ENCODE results near the gene BEND6.
A peak's percentile ranks its signal among the peaks of the same experiment; 100 is the strongest.
"Not testable (repeated sequence)": the region's sequence is repeated elsewhere in the genome, so short reads cannot be mapped to it uniquely, and the experiment has no call there.

Gene BEND6

DNA sequence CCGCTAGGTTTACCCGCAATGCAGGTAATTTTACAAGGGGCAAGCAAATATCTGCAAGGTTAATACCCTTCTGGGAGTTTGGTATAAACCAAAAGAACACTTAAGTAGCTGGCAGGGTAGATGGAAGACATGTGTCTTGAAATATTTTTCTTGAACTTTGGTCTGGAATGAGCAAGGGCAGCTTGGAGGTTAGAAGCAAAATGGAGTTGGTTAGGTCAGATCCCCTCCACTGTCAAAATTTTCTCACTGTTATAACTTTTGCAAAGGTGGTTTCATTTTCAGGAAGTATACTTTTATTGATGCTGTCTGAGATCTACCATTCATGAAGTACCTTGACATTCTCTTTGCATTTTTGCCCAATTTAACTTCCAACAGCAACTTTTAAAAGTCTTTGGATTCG, 78.3 kb downstream of the BEND6 start:
- DNase-seq (ENCODE audit: low spot score), result no peak

DNA sequence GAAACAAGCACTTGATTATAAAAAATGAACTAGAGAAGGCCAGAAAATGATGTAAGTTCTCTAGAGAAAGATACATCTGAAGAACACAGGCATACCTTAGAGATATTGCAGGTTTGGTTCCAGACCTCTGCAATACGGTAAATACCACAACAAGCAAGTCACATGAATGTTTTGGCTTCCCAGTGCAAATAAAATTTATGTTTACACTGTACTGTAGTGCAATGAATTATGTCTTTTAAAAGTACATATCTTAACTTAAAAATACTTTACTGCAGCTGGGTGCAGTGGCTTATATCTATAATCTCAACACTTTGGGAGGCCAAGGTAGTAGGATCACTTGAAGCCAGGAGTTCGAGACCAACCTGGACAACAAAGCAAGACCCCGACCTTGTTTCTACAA, 80.6 kb downstream of the BEND6 start:
- DNase-seq (ENCODE audit: low spot score), result no peak

- no peak for DNase-seq (ENCODE audit: low spot score)
Observed at GRCh38 chr6:57038906-57039305, 84.0 kb downstream of the BEND6 start.

DNA sequence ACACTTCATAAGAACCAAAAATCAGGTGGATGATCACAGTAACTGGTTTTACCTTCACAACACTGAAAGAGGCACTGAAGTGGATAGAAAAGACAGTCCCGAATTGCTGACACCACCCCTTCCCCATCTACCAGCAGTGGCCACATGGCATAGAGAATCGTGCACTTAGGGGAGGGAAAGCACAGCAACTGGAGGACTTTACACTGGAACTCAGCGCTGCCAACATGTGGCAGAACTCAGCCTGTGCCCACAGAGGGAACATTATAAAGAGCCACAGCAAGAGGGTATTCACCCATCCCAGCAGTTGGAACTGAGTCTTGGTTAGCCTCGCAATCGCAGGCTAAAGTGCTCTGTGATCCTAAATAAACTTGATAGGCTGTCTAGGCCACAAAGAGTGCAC, 85.1 kb downstream of the BEND6 start:
- no peak for DNase-seq (ENCODE audit: low spot score)

- DNase-seq (ENCODE audit: low spot score), result not testable (repeated sequence)
Observed at GRCh38 chr6:57044061-57044460, 89.2 kb downstream of the BEND6 start.

DNA sequence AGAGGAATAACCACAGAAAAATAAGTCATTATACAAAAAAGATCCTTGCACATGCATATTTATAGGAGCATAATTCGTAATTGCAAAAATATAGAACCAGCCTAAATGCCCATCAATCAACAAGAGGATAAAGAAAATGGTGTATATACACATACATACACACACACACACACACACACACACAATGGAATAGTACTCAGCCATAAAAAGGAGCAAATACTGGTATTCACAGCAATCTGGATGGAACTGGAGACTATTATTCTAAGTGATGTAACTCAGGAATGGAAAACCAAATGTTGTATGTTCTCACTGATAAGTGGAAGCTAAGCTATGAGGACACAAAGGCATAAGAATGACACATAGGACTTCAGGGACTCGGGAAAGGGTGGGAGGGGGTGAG, 89.7 kb downstream of the BEND6 start:
- DNase-seq (ENCODE audit: low spot score), result no peak

DNA sequence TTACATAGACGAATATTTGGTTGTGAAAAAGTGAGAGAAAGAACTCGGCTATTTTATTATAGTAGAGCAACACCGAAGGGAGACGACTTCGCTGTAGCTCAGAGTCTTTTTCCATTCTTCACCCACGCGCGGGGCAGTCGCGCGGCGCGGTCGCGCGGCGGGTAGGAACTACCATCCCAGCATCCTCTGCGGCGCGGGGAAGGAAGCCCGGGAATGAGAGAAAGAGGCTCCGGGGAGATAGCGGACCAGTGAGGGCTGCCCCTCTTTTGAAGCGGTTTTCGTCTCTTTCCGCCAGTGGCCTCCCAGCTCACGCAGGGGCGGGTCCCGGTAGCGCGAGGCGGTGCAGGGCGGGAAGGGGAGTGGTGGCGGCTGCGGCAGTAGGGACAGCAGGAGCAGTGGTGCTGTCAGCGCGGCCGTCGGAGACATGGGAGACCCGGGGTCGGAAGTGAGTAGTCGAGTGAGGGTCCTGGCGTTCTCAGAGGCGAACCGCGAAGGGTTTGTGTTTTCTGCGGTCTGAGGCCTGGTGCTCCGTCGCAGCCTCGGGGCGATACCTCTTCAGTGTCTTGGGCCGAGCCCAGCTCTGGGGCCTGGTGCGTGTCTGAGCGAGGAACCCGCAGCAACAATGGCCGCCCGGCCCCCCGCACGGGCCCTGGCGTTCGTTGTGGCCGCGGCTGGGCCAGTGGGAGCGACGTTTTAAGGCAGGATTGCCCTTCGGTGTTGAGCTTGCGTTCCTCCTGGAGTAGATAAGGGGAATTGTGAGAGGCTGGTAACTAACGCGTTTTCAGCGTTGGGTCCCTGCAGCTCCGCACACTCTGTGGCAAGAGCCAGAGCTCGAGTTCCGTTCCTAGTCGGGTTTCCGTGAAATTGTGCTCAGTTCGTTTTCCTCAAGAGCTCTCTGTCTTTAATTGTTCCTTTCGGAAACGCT, 91.7 kb downstream of the BEND6 start, which contains the start of gene KIAA1586:
Gene KIAA1586, plus strand, starts transcription at position 362 of the 925 bp plus-strand sequence. Its CDS starts 63 bp downstream, at position 425.
- DNase-seq (ENCODE audit: low spot score), result peak; percentile 86

DNA sequence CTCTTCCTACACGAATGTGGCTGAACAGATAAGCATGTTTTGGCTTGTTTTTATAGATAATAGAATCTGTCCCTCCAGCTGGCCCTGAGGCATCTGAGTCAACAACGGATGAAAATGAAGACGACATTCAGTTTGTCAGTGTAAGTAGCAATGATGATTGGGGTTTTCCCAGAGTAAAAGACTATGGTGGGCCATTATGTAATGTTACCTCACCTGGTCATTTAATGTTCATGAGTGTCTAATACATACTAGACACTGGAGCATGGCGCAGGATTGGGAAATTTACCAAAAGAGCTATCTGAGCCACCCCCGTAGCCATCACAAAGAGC, 92.3 kb downstream of the BEND6 start:
- DNase-seq (ENCODE audit: low spot score), result not testable (repeated sequence)

GRCh38 chr6:57047859-57048258, 93.0 kb downstream of the BEND6 start:
- DNase-seq (ENCODE audit: low spot score), result peak; percentile 53

DNA sequence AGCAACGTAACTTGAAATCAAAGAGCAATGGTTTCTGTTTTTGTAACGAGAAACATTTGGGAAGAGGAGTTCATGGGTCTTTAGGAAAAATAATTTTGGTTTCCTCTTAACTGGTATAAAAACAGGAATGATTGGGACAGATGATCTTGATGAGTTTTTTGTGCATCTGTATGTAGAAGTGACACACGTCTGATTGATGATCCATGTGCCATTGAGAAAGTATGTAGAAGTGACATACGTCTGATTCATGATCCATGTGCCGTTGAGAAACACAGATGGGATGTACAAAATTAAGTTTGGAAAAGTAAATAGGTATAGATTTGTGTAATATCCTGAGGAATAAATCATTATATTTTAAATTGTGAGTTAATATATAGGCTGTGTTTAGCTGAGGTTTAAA, 93.7 kb downstream of the BEND6 start:
- DNase-seq (ENCODE audit: low spot score), result no peak

- DNase-seq (ENCODE audit: low spot score), result no peak
Observed at GRCh38 chr6:57063847-57064246, 108.9 kb downstream of the BEND6 start.

- DNase-seq (ENCODE audit: low spot score), result no peak
Observed at GRCh38 chr6:57064809-57065208, 109.9 kb downstream of the BEND6 start.

DNA sequence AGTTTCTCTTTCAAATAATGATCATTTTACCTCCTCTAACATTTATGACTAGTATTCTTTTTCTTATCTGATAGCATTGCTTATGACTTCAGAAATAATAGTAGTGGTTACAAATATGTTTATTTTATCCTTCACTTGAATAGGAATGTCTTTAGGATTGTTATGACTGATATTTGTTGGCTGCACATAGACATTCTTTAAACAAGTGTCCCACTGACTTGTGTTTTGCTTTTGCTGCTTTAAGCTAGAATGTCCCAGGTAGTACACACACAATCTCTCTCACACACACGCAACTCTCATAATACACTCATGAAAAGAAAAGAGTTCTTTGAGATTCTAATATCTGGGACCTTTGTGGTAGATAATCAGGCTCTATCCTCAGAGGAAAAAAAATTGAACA, 113.2 kb downstream of the BEND6 start:
- DNase-seq (ENCODE audit: low spot score), result no peak

DNA sequence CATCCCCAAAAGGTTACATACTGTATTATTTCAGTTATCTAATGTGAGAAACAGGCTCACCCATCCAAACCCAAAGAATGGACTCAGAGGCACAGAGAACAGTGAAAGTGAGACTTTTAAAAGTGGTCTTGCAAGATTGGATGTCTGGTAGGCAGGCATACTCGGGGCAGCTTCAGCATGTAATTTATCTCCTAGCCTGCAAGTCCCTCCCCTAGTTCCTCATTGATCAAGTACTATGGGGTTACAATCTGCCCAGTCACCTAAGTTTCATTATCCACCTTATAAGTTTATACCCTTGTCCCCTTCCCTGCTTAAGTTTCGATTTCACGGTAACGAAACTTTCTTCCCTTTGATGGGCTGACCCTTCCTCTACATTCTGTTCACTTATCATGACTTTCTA, 114.3 kb downstream of the BEND6 start:
- no peak for DNase-seq (ENCODE audit: low spot score)

DNA sequence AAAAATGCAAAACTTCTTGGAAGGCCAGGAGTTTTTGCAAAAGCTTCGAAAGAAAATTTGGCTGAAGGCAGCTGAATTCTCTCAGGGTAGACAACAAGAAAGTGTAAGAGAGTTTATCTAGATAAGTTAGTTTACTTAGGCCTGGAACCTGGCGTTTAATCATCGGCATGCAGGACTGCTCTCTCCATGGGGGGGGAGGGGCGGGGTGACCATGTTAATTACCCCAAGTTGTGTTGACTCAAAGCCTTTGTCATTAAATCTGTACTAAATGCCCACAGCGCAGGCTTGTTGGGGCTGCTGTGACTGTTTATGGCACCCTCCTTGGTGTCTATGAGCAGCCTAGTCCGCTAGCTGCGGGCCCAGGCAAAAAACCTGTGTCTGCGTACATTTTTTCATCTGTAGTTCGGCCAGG, 115.0 kb downstream of the BEND6 start:
- no peak for DNase-seq (ENCODE audit: low spot score)

DNA sequence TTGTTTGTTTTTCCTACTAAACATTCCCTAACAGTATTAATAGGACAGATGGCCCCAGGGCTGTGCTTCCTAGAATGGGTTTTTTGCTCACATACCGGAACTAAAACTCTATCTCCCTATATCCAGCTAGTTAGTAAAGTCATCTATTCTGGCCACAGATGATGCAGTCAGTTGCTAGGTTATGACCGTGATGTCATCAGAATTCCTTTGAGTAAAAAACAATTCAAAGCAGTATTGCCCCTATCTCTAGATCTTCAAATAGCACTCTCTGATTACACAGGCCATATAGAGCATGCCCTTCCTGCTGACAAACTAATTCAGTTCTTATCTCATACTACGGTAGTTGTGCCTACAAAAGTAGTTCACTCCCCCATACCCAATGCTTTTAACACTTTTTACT, 117.2 kb downstream of the BEND6 start:
- DNase-seq (ENCODE audit: low spot score), result no peak

DNA sequence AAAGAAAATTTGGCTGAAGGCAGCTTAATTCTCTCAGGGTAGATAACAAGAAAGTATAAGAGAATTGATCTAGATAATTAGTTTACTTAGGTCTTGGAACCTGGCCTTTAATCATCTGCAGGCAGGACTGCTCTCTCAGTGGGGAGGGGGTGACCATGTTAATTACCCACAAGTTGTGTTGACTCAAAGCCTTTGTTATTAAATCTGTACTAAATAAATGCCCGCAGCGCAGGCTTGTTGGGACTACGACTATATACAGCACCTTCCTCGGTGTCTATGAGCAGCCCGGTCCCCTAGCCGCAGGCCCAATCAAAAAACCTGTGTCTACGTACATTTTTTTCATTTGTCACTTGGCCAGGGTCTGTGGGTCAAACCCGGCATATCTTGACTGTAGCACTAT, 119.5 kb downstream of the BEND6 start:
- DNase-seq (ENCODE audit: low spot score), result no peak

- no peak for DNase-seq (ENCODE audit: low spot score)
Observed at GRCh38 chr6:57075092-57075491, 120.2 kb downstream of the BEND6 start.
